Measurements from ENCODE around the gene PGBD1.
"Not testable (repeated sequence)": the region's sequence is repeated elsewhere in the genome, so short reads cannot be mapped to it uniquely, and the experiment has no call there.

PGBD1 gene

DNA sequence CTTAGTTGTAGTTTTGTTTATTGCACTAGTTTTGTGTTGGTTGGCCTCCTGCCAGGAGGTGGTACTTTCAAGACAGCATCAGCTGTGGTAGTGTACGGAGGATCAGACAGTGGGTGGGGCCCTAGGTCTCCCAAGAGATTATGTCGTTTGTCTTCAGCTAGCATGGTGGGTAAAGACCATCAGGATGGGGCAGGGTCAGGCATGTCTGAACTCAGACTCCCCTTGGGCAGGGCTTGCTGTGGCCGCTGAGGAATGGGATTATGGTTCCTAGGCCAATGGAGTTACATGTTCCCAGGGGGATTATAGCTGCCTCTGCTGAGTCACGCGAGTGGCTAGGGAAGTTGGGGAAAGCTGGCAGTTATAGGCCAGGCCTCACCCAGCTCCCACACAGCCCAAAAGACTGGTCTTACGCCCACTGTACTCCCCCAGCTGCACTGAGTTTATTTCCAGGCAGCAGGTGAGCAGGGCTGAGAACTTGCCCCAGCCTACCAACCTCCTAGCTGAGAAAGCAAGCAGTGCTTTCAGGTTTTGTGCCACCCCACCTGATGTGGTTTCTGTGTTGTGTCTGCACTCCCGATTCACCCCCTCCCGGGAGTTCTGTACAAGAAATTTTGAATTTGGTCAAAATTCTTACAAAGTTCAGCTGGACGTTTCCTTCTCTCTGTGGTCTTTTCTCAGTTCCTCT lies 29.9 kb downstream of the PGBD1 start:
- H3K9me3 ChIP-seq (ENCODE audit: control insufficient read depth in 1 of 2, low read length in 2 of 2): no peaks in the 10 kb centered on the region

DNA sequence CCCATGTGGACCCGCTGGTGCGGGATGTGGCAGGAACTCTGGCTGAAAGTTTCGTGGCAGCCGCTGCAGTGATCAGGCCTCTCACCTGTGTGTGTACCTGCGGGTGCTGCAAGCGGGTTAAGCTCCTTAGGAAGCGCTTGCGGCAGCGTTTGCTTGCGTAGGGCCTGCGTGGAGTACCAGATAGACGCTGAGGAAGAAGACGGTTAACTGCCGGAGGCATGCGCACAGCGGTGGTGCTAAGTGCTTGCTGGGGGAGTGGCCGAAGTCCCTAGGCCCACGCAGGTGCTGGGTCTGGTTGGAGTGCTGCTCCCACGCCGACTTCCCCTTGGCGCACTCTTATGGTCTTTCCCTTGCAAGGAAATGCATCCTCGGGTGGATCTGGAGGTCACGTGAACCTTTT lies 31.6 kb downstream of the PGBD1 start:
- H3K36me3 ChIP-seq (ENCODE audit: control insufficient read depth in 1 of 2, insufficient read depth in 2 of 2, low read length in 2 of 2): no peaks in the 10 kb centered on the region
- H3K27me3 ChIP-seq (ENCODE audit: control insufficient read depth in 1 of 2, insufficient read depth in 2 of 2, low read length in 2 of 2): no peaks in the 10 kb centered on the region
- no peak overlapping the region for H3K4me3 ChIP-seq (ENCODE audit: low read depth in 1 of 2, low read length in 2 of 2)
- H3K4me1 ChIP-seq (ENCODE audit: control insufficient read depth in 1 of 2, insufficient read depth in 2 of 2, low read length in 2 of 2): peaks cover 0 to 6% of the 10 kb centered on the region in 2 donors
- no peak overlapping the region for H3K9ac ChIP-seq (ENCODE audit: low read depth in 1 of 2, low read length in 2 of 2)
- no peak overlapping the region for H3K27ac ChIP-seq (ENCODE audit: low read depth, low read length)
- no peaks in the 10 kb centered on the region for H3K9me3 ChIP-seq (ENCODE audit: control insufficient read depth in 1 of 2, low read length in 2 of 2)

More for the DNA sequence above, 29.9 kb downstream of the PGBD1 start:
- Histone ChIP-seq H3K4me1 (ENCODE audit: control insufficient read depth in 1 of 2, insufficient read depth in 2 of 2, low read length in 2 of 2) (peaks cover 0 to 6% of the 10 kb centered on the region in 2 donors), H3K9ac (ENCODE audit: low read depth in 1 of 2, low read length in 2 of 2) (no peak overlapping the region), H3K36me3 (ENCODE audit: control insufficient read depth in 1 of 2, insufficient read depth in 2 of 2, low read length in 2 of 2) (no peaks in the 10 kb centered on the region), H3K4me3 (ENCODE audit: low read depth in 1 of 2, low read length in 2 of 2) (peak overlapping the region in 1 of 2 donors; percentile 8), H3K27me3 (ENCODE audit: control insufficient read depth in 1 of 2, insufficient read depth in 2 of 2, low read length in 2 of 2) (no peaks in the 10 kb centered on the region), H3K27ac (ENCODE audit: low read depth, low read length) (no peak overlapping the region)

DNA sequence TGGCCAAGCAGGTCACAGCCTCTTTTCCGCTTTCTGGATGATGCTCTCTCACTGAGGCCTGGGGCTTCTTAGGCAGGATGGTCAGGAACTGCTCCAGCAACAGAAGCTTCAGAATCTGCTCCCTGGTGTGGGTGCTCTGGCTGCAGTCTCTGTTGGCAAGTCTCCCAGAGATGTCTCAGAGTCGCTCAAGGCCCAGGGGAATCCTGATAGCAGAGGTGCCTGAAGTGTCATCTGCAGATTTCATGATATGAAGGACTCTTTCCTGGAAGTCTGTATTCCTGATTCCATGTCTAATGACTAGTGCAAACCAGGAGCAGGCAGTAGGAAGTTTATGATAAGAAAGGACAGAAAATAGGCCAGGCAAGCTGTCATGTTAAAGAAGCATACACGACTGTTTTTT lies 34.3 kb downstream of the PGBD1 start:
- no peaks in the 10 kb centered on the region for H3K9me3 ChIP-seq (ENCODE audit: control insufficient read depth in 1 of 2, low read length in 2 of 2)
- no peak overlapping the region for H3K27ac ChIP-seq (ENCODE audit: low read depth, low read length)
- peaks cover 0 to 6% of the 10 kb centered on the region in 2 donors for H3K4me1 ChIP-seq (ENCODE audit: control insufficient read depth in 1 of 2, insufficient read depth in 2 of 2, low read length in 2 of 2)
- no peak overlapping the region for H3K4me3 ChIP-seq (ENCODE audit: low read depth in 1 of 2, low read length in 2 of 2)
- no peaks in the 10 kb centered on the region for H3K36me3 ChIP-seq (ENCODE audit: control insufficient read depth in 1 of 2, insufficient read depth in 2 of 2, low read length in 2 of 2)
- H3K27me3 ChIP-seq (ENCODE audit: control insufficient read depth in 1 of 2, insufficient read depth in 2 of 2, low read length in 2 of 2): no peaks in the 10 kb centered on the region
- no peak overlapping the region for H3K9ac ChIP-seq (ENCODE audit: low read depth in 1 of 2, low read length in 2 of 2)

DNA sequence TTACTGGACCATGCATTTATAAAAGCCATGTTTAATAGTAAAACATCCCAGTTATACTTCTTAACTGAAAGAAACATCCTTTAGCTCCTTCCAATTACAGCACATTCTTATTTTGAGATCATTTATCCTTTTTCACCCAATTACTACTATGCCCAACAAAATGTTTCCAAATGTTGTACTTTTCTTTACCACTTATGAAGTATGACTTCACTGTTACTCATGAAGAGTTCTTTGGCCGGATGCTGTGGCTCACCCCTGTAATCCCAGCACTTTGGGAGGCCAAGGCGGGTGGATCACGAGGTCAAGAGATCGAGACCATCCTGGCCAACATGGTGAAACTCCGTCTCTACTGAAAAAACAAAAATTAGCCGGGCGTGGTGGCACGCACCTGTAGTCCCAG lies 36.5 kb downstream of the PGBD1 start:
- H3K9ac ChIP-seq (ENCODE audit: low read depth in 1 of 2, low read length in 2 of 2); H3K9me3 ChIP-seq (ENCODE audit: control insufficient read depth in 1 of 2, low read length in 2 of 2); H3K4me3 ChIP-seq (ENCODE audit: low read depth in 1 of 2, low read length in 2 of 2); H3K27ac ChIP-seq (ENCODE audit: low read depth, low read length); H3K36me3 ChIP-seq (ENCODE audit: control insufficient read depth in 1 of 2, insufficient read depth in 2 of 2, low read length in 2 of 2); H3K4me1 ChIP-seq (ENCODE audit: control insufficient read depth in 1 of 2, insufficient read depth in 2 of 2, low read length in 2 of 2); H3K27me3 ChIP-seq (ENCODE audit: control insufficient read depth in 1 of 2, insufficient read depth in 2 of 2, low read length in 2 of 2): not testable (repeated sequence)

DNA sequence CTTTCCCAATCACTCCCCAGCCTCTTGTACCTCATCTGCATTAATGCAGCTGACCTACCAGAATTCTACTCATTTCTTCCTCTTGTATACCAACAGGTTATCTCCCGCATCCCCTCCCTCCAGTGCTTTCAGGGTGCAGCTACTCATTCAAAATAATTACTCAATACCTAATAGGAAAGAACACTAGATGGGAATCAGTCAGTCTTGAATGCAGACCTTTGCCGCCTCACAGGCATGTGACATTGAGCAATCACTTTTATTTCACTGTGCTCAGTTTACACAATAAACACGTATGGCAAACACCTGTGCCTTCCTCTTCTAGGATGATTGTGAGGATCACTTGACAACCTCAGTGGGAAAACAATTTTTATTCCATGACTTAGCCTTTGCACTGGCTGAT lies 41.3 kb downstream of the PGBD1 start:
- Histone ChIP-seq H3K9ac (ENCODE audit: low read depth in 1 of 2, low read length in 2 of 2) (no peak overlapping the region), H3K36me3 (ENCODE audit: control insufficient read depth in 1 of 2, insufficient read depth in 2 of 2, low read length in 2 of 2) (peaks cover 17 to 24% of the 10 kb centered on the region in 2 donors), H3K27ac (ENCODE audit: low read depth, low read length) (no peak overlapping the region), H3K4me1 (ENCODE audit: control insufficient read depth in 1 of 2, insufficient read depth in 2 of 2, low read length in 2 of 2) (no peaks in the 10 kb centered on the region), H3K4me3 (ENCODE audit: low read depth in 1 of 2, low read length in 2 of 2) (no peak overlapping the region), H3K9me3 (ENCODE audit: control insufficient read depth in 1 of 2, low read length in 2 of 2) (peaks cover 20 to 33% of the 10 kb centered on the region in 2 donors), H3K27me3 (ENCODE audit: control insufficient read depth in 1 of 2, insufficient read depth in 2 of 2, low read length in 2 of 2) (no peaks in the 10 kb centered on the region)

DNA sequence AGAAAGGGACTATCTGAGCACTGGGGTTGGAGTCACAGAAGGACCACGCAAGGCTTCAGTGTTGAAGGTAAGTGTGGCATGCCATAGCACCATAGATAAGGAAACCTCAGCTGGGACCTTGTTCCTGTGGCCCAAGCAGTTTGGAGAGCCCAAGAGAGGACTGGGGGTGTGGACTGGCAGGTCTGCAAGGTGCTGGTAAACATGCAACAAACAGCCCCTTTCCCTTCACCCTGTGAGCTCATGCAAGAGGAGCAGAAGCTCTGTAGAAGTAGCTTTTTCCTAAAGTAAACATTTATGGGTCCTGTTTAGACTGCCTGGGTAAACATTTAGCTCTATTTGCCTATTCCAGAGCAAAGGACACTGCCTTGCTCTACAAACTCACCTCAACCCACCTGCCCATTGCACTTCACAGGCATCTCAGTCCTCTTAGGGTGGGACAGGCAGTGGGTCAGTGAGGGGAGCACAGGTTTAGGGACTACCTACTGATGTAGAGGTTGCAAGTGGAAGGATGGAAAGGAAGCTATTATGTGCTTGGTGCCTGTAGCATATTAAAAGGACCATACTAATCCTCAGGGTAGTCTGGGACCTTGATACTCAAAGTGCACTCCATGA lies 42.5 kb downstream of the PGBD1 start:
- H3K36me3 ChIP-seq (ENCODE audit: control insufficient read depth in 1 of 2, insufficient read depth in 2 of 2, low read length in 2 of 2): peaks cover 17 to 26% of the 10 kb centered on the region in 2 donors
- H3K27me3 ChIP-seq (ENCODE audit: control insufficient read depth in 1 of 2, insufficient read depth in 2 of 2, low read length in 2 of 2): no peaks in the 10 kb centered on the region
- H3K9me3 ChIP-seq (ENCODE audit: control insufficient read depth in 1 of 2, low read length in 2 of 2): peaks cover 20 to 36% of the 10 kb centered on the region in 2 donors
- H3K27ac ChIP-seq (ENCODE audit: low read depth, low read length): no peak overlapping the region
- H3K9ac ChIP-seq (ENCODE audit: low read depth in 1 of 2, low read length in 2 of 2): no peak overlapping the region
- H3K4me1 ChIP-seq (ENCODE audit: control insufficient read depth in 1 of 2, insufficient read depth in 2 of 2, low read length in 2 of 2): no peaks in the 10 kb centered on the region
- no peak overlapping the region for H3K4me3 ChIP-seq (ENCODE audit: low read depth in 1 of 2, low read length in 2 of 2)

DNA sequence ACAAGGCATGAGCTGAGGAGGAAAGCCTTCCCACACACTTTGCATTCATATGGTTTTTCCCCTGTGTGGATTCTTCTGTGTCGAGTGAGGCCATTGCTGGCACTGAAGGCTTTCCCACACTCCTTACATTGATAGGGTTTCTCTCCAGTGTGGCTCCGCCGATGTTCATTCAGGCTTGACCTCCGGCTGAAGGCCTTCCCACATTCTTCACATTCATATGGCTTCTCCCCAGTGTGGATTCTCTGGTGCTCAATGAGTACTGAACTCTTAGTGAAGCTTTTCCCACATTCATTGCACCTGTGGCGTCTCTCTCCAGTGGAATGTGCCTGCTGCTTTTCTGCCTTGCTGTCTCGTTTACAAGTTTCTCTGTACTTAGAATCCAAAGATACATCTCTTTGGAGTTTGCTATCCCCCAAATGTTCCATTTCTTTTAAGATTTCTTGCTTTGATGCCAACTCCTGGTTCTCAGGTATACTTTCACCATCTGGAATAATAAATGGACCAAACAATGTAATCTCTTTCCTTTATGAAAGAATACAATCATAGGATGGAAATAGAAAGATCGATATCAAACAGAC lies 45.1 kb downstream of the PGBD1 start:
- H3K9ac ChIP-seq (ENCODE audit: low read depth in 1 of 2, low read length in 2 of 2): no peak overlapping the region
- H3K27me3 ChIP-seq (ENCODE audit: control insufficient read depth in 1 of 2, insufficient read depth in 2 of 2, low read length in 2 of 2): no peaks in the 10 kb centered on the region
- H3K4me3 ChIP-seq (ENCODE audit: low read depth in 1 of 2, low read length in 2 of 2): no peak overlapping the region
- H3K9me3 ChIP-seq (ENCODE audit: control insufficient read depth in 1 of 2, low read length in 2 of 2): peaks cover 20 to 39% of the 10 kb centered on the region in 2 donors
- no peak overlapping the region for H3K27ac ChIP-seq (ENCODE audit: low read depth, low read length)
- H3K4me1 ChIP-seq (ENCODE audit: control insufficient read depth in 1 of 2, insufficient read depth in 2 of 2, low read length in 2 of 2): no peaks in the 10 kb centered on the region
- peaks cover 17 to 31% of the 10 kb centered on the region in 2 donors for H3K36me3 ChIP-seq (ENCODE audit: control insufficient read depth in 1 of 2, insufficient read depth in 2 of 2, low read length in 2 of 2)

DNA sequence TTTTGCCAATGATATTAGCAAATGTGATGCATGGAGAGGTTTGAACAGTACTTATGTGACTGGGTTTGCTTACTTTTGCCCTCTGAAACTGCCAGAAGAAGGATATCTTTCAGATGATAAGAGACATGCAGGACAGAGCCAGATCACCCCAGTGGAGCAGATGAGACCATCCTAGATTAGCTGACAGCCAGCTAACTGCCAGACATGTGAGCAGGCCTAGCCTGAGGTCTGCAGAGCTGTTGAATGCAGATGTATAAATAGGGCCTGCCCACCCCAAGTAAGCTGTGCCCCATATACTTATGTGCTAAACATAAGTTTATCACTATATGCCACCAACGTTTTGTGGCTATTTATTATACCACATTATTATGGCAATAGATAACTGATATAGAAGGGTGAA lies 48.7 kb downstream of the PGBD1 start:
- peaks cover 17 to 31% of the 10 kb centered on the region in 2 donors for H3K36me3 ChIP-seq (ENCODE audit: control insufficient read depth in 1 of 2, insufficient read depth in 2 of 2, low read length in 2 of 2)
- H3K4me3 ChIP-seq (ENCODE audit: low read depth in 1 of 2, low read length in 2 of 2): no peak overlapping the region
- no peaks in the 10 kb centered on the region for H3K27me3 ChIP-seq (ENCODE audit: control insufficient read depth in 1 of 2, insufficient read depth in 2 of 2, low read length in 2 of 2)
- H3K9me3 ChIP-seq (ENCODE audit: control insufficient read depth in 1 of 2, low read length in 2 of 2): peaks cover 20 to 32% of the 10 kb centered on the region in 2 donors
- no peak overlapping the region for H3K27ac ChIP-seq (ENCODE audit: low read depth, low read length)
- H3K9ac ChIP-seq (ENCODE audit: low read depth in 1 of 2, low read length in 2 of 2): no peak overlapping the region
- H3K4me1 ChIP-seq (ENCODE audit: control insufficient read depth in 1 of 2, insufficient read depth in 2 of 2, low read length in 2 of 2): no peaks in the 10 kb centered on the region

DNA sequence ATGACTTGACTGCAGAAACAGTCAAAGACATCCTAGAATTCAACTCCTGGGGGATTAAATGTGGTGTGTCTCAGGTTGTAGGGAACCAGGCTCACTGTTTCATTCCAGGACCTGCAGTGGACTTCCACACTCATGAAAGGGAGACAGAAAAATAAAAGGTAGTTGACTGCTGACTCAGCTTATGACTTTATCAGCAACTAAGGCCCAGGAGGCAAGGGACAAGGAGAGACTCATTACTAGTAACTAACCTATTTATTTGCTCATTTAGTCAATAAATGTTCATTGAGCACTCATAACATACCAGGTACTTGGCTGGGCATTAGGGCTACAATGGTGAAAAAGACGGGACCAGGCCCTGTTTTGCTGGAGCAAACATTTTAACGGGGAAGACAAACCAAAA lies 51.7 kb downstream of the PGBD1 start:
- Histone ChIP-seq H3K36me3 (ENCODE audit: control insufficient read depth in 1 of 2, insufficient read depth in 2 of 2, low read length in 2 of 2) (peaks cover 0 to 7% of the 10 kb centered on the region in 2 donors), H3K4me1 (ENCODE audit: control insufficient read depth in 1 of 2, insufficient read depth in 2 of 2, low read length in 2 of 2) (peaks cover 7 to 9% of the 10 kb centered on the region in 2 donors), H3K9ac (ENCODE audit: low read depth in 1 of 2, low read length in 2 of 2) (no peak overlapping the region), H3K9me3 (ENCODE audit: control insufficient read depth in 1 of 2, low read length in 2 of 2) (peaks cover 2 to 6% of the 10 kb centered on the region in 2 donors), H3K27ac (ENCODE audit: low read depth, low read length) (no peak overlapping the region), H3K4me3 (ENCODE audit: low read depth in 1 of 2, low read length in 2 of 2) (no peak overlapping the region), H3K27me3 (ENCODE audit: control insufficient read depth in 1 of 2, insufficient read depth in 2 of 2, low read length in 2 of 2) (no peaks in the 10 kb centered on the region)

DNA sequence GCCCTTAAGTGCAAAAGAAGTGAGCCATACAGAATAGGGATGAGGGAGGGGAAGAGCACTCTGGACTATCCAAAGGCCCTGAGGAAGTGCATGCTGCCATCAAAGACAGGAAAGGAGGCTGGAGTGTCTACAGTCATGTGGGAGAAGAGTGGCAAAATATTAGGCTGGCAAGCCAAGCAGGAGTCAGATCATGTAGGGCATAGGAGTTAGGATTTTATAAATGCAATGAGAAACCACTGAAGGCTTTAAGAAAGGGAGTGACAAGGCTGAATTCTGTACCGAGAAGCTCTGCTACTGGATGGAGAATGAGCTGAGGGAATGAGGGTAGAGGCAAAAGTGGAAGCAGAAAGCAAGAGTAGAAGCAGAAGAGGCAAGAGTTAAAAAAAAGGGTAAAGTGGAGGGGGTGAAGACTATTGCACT lies 52.2 kb downstream of the PGBD1 start:
- Histone ChIP-seq H3K27me3 (ENCODE audit: control insufficient read depth in 1 of 2, insufficient read depth in 2 of 2, low read length in 2 of 2) (no peaks in the 10 kb centered on the region), H3K9ac (ENCODE audit: low read depth in 1 of 2, low read length in 2 of 2) (no peak overlapping the region), H3K27ac (ENCODE audit: low read depth, low read length) (no peak overlapping the region), H3K36me3 (ENCODE audit: control insufficient read depth in 1 of 2, insufficient read depth in 2 of 2, low read length in 2 of 2) (peaks cover 0 to 7% of the 10 kb centered on the region in 2 donors), H3K9me3 (ENCODE audit: control insufficient read depth in 1 of 2, low read length in 2 of 2) (peaks cover 2 to 6% of the 10 kb centered on the region in 2 donors), H3K4me3 (ENCODE audit: low read depth in 1 of 2, low read length in 2 of 2) (no peak overlapping the region), H3K4me1 (ENCODE audit: control insufficient read depth in 1 of 2, insufficient read depth in 2 of 2, low read length in 2 of 2) (peaks cover 7 to 9% of the 10 kb centered on the region in 2 donors)

Measured in duodenal mucosa (tissue), 2 donors.